HL-60 (cell line): ENCODE data around the gene TGM1.
"Not testable (repeated sequence)": the region's sequence is repeated elsewhere in the genome, so short reads cannot be mapped to it uniquely, and the experiment has no call there.

ENCODE experiments used
- POLR2AphosphoS5 ChIP-seq: IDR thresholded peaks from 2 replicates; pipeline ENCODE4 v1.6.1; 2012; ENCODE audit warnings: low read depth
- TF ChIP-seq, protein P1 (sequence below): IDR thresholded peaks from 2 replicates; pipeline ENCODE4 v1.6.1; 2012; ENCODE audit warnings: low read depth; ENCODE audit not compliant: insufficient replicate concordance
- TF ChIP-seq, protein P2 (sequence below): IDR thresholded peaks from one replicate; pipeline ENCODE4 v1.5.1; 2011; ENCODE audit warnings: low read length, control low read depth, inconsistent platforms; ENCODE audit not compliant: insufficient read depth

DNA sequence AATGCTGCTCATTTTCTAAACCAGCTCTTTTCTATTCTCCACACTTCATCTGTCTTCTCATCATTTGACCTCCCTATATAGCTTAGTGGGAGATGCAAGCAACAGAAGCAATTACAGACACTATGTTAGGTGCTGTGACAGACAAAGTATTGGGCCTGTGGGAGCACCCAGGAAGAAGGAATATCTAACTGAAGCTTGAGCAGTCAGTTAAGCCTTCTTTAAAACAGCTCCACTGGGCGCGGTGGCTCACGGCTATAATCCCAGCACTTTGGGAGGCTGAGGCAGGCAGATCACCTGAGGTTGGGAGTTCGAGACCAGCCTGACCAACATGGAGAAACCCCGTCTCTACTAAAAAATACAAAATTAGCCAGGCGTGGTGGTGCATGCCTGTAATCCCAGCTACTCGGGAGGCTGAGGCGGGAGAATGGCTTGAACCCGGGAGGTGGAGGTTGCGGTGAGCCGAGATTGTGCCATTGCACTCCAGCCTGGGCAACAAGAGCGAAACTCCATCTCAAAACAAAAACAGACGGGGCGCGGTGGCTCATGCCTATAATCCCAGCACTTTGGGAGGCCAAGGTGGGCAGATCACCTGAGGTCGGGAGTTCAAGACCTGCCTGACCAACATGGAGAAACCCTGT is 59.6 kb downstream of the TGM1 start:
- TF ChIP-seq, protein P1, sequence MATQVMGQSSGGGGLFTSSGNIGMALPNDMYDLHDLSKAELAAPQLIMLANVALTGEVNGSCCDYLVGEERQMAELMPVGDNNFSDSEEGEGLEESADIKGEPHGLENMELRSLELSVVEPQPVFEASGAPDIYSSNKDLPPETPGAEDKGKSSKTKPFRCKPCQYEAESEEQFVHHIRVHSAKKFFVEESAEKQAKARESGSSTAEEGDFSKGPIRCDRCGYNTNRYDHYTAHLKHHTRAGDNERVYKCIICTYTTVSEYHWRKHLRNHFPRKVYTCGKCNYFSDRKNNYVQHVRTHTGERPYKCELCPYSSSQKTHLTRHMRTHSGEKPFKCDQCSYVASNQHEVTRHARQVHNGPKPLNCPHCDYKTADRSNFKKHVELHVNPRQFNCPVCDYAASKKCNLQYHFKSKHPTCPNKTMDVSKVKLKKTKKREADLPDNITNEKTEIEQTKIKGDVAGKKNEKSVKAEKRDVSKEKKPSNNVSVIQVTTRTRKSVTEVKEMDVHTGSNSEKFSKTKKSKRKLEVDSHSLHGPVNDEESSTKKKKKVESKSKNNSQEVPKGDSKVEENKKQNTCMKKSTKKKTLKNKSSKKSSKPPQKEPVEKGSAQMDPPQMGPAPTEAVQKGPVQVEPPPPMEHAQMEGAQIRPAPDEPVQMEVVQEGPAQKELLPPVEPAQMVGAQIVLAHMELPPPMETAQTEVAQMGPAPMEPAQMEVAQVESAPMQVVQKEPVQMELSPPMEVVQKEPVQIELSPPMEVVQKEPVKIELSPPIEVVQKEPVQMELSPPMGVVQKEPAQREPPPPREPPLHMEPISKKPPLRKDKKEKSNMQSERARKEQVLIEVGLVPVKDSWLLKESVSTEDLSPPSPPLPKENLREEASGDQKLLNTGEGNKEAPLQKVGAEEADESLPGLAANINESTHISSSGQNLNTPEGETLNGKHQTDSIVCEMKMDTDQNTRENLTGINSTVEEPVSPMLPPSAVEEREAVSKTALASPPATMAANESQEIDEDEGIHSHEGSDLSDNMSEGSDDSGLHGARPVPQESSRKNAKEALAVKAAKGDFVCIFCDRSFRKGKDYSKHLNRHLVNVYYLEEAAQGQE, result not testable (repeated sequence)
- TF ChIP-seq, protein P2, sequence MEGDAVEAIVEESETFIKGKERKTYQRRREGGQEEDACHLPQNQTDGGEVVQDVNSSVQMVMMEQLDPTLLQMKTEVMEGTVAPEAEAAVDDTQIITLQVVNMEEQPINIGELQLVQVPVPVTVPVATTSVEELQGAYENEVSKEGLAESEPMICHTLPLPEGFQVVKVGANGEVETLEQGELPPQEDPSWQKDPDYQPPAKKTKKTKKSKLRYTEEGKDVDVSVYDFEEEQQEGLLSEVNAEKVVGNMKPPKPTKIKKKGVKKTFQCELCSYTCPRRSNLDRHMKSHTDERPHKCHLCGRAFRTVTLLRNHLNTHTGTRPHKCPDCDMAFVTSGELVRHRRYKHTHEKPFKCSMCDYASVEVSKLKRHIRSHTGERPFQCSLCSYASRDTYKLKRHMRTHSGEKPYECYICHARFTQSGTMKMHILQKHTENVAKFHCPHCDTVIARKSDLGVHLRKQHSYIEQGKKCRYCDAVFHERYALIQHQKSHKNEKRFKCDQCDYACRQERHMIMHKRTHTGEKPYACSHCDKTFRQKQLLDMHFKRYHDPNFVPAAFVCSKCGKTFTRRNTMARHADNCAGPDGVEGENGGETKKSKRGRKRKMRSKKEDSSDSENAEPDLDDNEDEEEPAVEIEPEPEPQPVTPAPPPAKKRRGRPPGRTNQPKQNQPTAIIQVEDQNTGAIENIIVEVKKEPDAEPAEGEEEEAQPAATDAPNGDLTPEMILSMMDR, result not testable (repeated sequence)
- not testable (repeated sequence) for TF ChIP-seq POLR2AphosphoS5
